Stimulated activated CD4-positive, alpha-beta T cell treated with anti-CD3 and anti-CD28 coated beads, Interleukin-15, amount 100 ng/mL, for 24 hours (primary cell): ENCODE data around the gene CD83.
"Not testable (repeated sequence)": the region's sequence is repeated elsewhere in the genome, so short reads cannot be mapped to it uniquely, and the experiment has no call there.

Experiments used
- DNase-seq: peaks from one replicate; pipeline ENCODE4 v3.0.0-alpha.2; 2020

The CD83 gene

DNA sequence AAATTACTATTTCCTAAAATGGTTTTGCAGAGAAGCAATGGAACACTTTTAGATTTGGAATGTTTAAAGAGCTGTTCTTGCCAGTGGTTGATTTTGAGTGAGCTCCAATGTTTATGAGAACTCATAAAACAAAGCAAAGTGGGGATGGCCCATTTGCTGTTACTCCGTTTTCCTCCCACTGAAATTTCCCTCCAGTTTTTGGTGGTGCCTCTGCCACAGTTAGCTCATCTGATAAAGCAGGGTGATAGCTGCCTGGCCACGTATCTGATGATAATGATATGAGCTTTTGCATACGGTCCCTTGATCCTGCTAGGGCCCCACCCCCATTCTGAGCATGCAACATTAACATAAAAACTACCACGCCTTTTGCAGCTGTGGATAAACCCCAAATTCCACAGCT, 10.4 kb downstream of the CD83 start:
- DNase-seq, result no peak

DNA sequence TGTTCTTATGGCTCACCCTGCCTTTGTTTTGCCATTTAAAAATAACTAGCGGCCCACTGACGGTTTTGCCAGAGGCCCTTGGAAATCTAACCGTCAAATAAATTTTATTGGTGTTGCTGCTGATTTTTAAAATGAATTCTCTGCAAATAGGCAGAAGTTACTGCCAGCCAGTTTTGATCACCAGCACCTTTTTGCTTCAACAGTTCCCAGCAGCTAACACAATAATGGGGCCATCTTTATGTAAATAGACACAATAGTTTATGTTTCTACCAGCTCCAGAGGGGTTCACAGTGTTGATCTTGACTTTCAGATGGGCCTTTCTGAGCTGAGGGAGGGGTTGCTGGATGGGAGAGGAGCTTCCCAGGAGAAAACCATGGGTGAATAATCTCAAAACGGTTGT, 11.2 kb downstream of the CD83 start:
- DNase-seq, result no peak

DNA sequence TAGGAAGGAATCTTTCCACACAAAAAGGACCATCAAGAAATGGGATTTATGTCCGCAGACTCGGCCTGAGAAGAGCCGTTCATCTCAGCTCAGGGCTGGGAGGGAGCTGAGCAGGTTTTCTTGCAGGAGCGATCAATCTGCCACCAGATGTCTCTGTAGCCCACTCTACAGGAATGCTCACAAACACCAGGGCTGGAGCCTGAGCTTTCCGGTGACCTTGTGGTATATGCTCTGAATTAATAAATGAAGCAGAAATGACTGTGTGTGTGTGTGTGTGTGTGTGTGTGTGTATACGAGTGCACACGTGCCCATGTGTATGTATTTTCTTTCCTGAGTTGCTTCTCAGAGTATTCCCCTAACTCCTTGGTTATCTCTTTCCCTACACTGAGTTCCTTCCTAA, 12.0 kb downstream of the CD83 start:
- peak; percentile 21 for DNase-seq

DNA sequence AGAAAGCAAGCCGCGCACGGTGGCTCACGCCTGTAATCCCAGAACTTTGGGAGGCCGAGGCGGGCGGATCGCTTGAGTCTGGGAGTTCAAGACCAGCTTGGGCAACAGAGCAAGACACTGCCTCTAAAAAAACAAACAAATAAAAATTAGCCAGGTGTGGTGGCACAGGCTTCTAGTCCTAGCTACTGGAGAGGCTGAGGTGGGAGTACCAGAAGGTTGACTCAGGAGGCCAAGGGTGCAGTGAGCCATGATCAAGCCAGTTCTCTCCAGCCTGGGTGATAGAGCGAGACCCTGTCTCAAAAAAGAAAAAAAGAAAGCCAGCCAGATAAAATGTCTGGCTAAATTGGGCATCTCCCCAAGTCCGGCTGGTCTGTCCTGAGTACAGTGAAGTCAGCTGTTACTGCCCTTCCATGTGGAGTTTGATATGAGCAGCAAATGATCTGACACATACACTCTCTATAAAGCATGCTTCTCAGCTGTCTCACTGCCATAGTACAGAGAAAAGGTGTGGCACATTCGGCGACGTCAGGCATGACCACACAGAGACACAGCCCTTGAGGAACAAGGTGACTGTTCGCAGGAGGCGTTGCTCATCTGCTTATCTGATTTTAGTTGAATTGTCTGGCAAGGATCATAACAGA, 13.0 kb downstream of the CD83 start:
- no peak for DNase-seq

DNA sequence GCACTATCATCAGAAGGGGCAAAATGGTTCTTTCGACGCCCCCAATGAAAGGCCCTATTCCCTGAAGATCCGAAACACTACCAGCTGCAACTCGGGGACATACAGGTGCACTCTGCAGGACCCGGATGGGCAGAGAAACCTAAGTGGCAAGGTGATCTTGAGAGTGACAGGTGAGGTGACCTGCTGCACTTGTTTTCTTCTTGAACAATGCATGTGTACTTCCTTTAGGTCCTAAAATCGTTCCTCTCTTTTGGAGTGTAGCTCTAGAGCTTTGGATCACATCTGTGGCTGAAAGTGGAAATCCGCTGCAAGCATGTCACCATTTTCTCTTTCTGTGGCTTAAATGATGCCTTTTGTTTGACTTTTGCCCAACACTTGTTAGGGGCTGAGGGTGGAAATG, 14.0 kb downstream of the CD83 start:
- no peak for DNase-seq

DNA sequence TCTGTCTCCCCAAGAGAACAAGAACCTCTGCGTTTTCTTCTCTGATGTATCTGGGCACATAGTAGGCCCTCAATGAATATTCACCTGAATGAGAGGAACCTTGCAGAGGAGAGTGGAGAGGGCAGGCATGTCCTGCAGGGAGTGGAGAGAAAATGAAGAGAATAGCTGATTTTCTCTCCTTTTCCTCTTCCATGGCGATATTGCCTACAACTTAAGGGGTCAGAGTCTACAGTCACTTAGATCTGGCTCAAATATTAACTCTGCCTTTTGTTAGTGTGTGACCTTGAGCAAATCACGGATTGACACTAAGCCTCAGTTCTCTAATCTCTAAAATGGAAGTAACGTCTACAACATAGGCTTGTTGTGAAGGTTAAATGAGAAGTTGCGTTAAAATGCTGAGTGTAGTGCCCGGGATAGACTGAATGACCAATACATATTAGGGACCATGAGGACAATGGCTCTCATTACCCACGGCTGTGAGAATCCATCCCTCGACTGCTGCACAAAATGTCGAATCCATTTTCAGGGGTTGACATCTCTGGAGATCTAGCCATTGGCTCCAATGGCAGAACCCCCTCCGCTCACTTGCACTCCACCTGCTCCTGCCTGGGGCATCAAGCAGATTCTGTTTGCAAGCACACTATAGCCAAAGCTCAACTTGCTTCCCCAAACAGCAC, 14.8 kb downstream of the CD83 start:
- DNase-seq, result no peak

DNA sequence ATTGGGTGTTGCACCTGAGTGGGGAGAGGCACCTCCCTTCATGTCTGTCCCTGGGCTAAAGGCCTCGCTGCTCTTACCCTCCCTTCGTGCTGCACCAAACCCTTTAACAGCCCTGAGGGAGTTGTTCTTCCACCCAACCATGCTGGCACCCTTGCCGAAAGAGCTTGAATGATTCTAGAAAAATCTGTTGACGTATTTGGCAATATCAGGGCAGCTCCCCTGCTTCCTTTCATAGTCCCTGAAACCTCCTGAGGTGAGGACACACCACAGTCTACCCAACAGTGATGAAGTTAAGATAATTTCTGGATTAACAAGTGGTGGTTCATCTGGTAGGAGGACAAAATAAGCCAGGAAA, 15.3 kb downstream of the CD83 start:
- DNase-seq, result no peak

DNA sequence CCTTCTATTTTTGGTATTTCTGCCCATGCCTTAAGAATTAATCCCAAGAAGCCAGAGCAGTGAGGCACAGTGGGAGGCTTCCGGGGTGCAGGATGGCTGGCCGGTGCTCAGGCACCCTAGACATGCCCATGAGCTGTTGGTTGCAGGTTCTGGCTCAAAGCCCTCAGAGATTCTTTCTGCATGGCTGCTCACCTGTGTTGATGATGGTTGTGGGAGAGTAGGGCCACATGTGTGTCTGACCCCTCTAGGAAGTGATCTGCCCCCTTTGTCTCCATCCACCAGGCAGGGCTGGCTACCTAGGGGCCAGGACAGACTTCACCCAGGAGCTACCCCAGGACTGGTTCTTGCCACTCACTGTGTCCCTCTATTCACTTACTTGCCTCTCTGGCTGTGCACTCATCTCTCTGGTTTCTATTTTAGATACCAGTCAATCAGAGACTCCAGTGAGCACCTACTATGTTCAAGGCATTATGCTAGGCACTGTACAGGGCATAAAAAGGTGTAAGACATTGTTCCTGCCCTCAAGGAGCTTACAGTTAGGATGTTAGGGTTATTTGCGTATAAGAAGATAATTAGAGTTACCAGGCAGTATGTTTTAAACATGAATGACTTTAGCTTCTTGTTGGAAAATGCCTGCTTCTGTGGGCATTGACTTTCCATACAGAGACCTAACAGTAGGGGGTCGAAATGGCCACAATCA, 16.8 kb downstream of the CD83 start:
- DNase-seq, result no peak

DNA sequence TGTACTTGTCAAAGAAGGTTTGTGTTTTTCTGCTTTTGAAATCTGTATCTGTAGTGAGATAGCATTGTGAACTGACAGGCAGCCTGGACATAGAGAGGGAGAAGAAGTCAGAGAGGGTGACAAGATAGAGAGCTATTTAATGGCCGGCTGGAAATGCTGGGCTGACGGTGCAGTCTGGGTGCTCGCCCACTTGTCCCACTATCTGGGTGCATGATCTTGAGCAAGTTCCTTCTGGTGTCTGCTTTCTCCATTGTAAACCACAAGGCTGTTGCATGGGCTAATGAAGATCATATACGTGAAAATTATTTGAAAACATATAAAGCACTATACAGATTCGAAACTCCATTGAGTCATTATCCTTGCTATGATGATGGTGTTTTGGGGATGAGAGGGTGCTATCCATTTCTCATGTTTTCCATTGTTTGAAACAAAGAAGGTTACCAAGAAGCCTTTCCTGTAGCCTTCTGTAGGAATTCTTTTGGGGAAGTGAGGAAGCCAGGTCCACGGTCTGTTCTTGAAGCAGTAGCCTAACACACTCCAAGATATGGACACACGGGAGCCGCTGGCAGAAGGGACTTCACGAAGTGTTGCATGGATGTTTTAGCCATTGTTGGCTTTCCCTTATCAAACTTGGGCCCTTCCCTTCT, 18.4 kb downstream of the CD83 start:
- no peak for DNase-seq

DNA sequence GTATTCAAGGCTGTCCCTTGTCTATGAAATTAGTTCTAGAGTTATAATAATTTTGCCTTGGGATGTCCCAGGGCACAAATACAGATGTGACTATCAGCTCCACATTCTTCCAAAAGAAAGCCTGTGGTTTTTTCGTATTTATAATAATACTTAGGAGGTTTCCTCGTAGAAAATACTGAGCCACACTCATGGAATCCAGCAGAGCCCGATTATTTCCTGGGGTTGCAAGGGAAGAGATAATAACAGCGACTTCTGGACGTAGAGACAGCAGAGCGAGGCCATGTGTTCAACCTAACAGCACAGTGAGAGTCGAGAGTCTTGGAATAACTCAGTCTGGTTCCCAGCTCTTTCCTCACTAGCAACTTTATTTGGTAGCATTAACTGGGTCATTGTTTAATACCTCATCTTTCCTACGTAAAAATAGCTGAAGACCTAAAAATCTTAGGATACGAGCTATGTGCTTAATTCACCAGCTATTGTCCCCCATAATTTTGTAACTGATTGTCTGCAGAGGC, 21.2 kb downstream of the CD83 start:
- DNase-seq, result no peak

DNA sequence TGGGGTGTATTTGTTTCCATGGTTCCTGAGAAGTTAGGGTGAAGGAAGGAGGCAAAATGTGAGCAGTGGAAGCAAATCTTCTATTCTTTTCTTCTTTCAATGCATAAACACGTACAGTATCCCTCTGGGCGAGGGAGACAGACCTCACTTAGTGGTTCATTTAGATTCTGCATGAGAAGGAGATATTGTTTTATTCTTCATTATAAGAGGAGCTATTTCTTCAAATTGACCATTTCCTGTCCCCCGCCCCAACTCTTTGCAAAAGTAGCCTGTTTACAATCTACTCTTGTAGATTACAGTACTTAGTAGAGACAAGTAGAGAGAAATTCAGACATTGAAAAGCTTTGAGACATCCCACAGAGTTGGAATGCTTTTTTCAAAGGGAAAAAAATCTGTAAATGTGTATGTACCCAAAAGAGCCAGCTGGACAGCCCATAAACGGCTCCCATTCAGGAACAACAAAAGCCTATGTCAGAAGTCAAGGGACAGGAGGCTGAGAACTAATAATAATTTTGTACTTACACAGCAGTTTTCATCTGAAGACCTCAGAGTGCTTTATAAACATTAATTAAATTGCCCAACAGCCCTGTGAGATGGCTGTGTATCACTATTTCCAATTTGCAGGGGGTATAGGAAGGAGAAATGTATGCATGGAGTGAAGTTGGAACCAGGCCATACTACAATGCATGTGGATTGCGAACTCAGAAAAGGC, 23.9 kb downstream of the CD83 start:
- DNase-seq, result no peak

DNA sequence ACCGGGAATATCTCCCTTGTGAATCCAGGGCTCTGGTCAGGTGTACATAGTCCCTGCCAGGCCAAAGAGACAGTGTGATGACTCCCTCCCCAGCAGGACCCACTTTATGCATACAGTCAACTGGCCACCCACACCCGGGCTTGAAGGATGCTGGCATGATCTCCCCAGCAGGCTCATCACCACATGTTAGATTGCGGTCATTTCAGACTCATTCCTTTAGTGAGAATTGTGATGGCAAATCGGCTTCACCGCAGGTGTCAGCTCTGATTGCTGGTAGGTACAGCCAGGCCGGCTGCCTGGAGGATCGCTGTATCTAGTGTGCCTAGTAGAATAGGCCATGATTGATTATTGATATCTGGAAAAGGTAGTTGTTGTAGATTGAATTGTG, 24.5 kb downstream of the CD83 start:
- no peak for DNase-seq

DNA sequence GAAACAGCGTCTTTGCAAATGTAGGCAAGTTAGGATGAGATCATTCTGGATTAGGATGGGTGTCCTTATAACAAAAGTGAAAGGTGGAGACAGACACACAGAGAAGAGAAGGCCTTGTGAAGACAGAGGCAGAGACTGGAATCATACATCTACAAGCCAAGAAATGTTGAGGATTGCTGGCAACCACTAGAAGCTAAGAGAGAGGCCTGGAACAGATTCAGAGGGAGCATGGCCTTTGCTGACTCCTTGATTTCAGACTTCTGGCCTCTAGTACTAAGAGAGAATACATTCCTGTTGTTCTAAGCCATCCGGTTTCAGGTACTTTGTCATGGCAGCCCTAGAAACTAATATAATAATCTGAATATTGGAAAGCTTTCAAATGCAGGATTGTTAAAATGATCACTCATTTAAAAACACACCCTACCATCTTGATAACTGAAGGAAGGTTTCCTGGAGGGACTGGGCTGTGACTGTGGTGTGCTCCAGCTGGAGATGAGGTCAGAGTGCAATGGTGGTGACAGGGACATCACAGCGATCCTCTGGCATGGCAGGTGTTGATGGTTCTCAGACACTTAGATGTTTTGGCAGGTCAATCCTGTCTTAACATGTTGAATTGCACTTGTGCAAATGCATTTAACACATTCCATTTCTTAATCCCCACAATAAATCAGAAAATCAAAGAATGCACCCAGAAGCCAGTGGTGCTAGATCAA, 25.1 kb downstream of the CD83 start:
- no peak for DNase-seq

DNA sequence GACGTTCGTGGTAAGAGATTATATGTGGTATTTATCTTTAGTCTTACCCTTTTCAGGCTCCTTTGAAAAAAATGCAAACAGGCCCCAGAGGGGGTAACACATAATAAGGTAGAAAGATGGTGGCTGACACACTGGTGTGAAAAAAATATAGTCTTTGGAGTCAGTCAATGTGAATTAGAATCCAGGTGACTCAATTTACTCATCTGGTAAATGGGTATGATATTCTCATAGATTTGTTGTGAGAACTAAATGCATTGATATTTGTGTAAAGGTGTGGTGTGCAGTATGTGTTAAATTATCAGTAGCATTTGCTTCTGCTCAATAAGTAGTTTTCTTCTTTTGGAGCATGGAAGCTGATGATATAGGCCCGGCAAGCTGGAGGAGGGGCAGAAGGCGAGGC, 25.7 kb downstream of the CD83 start:
- no peak for DNase-seq

DNA sequence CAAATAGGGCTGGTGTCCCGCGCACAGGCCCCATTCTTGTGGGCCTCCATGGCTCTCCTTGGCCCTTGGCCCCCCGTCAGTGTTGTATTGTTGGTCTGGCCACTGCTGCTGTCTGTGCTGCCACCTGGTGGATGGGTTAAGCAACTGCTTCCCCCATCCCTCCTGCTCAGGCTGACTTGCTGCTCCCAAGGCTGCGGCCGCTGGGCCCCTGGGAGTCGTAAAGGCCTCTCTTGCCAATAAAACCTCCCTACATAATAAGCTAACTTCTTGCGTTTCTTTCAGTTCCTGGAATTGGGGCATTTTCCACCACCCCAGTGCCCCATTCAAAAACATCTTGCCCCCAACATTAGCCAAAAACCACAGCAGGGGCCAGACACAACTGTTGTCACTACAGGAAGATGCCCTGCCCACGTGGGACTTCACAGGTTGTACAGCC, 27.1 kb downstream of the CD83 start:
- peak; percentile 84 for DNase-seq

DNA sequence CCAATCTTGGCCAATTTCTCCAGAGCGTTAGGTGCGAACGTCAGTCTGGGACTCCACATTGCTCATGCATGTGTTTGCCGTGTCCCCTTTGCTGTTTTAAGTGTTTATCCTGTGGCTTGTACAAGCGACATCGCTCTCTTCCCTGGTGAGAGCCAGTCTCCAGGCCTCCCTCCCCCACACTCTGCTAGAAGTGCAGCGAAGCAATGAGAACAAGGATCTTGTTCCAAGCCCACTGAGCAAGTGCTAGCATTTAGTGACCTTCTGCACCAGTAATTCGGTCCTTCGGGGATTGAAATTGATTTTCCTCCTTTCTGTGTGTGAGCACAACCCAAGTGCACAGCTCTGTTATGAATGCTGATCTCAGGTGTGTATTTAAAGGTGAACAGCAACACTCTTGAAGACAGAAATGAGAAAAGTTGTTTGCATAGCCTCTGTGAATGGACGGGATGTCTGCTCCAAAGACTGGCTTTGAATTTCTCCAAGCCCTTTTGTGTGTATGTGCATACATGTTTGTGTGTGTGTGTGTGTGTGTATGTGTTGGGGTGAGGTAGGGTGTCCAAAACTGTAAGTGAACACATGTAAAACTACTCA, 29.0 kb downstream of the CD83 start:
- no peak for DNase-seq

DNA sequence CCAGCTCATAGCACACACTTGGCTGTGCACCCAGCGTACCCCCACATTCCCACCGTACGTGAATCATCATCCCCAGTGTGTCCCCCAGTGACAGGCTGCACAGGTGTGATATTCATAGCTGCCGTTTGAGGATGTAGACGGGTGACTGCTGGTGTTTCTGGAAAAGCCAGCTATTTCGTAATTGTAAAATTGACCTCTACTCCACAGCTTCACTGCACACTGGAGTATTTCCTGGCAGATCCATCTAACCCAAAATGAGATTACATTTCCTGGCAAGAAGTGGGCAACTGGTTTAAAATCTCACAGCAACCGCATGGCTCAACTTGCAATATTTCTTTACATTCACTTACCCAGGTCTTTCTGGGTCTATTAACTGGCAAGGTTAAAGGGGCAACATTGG, 30.3 kb downstream of the CD83 start:
- no peak for DNase-seq

DNA sequence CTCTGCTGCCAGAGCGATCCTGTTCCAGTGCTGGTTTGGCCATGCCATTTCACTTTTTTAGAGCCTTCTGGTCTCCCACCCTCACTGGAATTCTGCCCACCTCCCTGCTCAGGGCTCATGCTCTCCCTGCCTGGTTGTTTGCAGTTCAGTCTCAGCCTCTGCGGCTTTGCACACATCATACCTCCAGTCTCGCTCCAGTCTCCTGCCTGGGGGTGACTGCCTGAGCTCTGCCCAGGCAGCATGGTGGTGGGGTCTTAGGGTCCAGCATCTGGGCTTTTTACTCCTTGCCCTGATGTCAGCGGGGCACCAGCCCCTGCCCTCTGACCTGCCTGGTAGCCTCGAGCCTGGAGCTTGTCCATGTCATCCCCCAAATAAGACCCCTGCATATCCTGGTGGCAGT, 30.9 kb downstream of the CD83 start:
- DNase-seq, result no peak

DNA sequence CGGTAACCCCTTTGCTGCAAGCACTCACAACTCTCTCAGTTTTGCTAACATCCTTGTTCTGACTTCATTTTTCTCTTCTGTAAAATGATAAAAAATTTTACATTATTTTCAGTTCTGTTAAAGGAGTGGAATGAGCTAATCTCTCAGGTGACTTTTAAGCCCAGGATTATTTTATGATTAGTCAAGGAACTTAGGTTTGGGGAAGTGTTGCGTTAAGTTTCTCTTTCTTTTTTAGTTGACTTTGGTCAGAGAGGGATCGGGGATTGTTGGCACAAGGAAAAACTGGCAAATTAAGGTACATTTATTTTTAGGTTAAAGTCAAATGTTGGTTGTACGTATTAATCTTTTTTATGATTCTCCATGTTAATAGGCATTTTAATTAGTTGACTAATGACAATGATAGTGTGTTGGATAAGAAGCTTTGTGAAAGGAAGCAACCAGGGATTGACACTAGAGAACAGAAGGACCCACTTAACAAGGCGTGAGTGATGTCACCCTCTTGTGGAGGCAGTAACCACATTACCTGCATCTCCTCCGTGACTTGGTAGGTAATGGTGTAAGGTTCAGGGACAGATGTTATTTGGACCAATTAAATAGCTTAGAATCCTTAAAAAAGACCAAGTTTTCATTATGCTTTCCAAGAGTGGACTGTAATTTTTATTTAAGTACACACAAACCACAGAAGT, 31.6 kb downstream of the CD83 start:
- DNase-seq, result no peak

DNA sequence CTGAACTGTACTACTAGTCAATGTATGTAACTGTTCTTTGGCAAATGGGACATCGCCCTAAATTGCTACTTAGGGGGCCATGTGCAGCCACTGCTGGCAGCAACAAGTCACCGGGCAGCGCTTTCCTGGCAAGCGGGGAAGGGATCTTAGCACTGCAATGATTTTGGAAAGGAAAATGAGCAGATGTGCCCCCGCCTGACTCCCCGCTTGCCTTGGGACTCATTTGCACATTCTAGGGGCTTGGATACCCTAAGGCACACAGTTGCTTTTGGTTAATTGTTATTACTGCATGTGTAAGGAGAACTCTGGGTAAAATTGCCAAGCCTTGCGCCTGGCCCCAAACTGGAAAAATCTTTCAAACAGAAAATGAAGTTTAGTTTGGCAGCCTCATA, 32.2 kb downstream of the CD83 start:
- no peak for DNase-seq

DNA sequence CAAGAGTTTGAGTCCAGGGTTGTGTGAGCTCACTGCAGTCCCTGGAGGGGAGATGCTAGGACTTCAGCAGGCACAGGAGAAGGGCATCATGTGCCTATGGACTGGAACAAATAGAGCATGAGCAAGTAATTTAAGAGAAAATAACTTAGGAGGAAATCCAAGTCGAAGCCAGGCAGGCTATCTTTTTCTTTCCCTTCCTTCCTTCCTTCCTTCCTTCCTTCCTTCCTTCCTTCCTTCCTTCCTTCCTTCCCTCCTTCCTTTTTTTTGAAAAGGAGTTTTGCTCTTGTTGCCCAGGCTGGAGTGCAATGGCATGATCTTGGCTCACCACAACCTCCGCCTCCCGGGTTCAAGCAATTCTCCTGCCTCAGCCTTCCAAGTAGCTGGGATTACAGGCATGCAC, 33.7 kb downstream of the CD83 start:
- DNase-seq, result not testable (repeated sequence)
